Measurements from ENCODE around the gene FOXP2.

The FOXP2 gene

DNA sequence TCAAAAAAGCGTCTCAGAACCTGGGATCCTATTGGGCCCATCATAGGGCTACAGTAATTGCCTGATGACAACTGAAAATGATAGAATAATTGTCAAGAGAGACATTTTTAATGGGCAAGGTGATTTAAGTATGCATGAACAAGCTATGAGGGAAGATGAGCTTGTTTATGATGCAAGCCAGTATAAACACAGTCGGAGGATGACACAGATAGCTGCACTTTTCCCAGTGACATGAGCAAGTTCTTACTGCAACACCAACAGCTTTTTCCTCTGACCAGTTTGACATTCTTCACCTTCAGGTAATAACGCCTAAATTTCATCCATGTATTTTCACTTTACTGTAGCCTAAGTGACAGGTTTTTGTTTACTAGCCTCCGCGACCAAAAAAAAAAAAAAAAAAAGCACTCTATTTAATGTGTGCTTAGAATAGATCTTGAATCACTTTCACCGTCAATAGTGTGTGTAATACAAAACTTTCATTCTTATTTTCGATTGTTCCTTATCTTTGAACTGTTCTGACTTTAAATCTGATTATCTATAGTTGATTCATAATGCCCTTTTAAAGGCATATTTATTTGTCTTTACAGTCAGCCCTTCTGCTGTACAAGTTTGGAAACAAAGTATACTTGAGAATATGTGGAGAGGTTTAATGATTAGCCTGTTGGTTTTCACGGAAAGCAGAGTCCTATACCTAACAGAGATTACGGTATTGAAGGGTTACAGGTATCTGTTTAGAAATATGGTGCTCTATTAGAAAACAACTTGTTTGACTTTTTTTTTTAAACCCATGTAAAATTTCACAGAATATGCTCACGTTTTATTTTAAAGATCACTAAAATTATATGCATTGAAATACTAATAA, 1.7 kb downstream of the FOXP2 start:
- no peak for TF ChIP-seq GATA3 (IDR thresholded peaks at IDR 0.05; ENCODE audit: low read depth, low read length)
- TF ChIP-seq GATA2 (IDR thresholded peaks at IDR 0.05; ENCODE audit: low read depth, low read length): no peak

DNA sequence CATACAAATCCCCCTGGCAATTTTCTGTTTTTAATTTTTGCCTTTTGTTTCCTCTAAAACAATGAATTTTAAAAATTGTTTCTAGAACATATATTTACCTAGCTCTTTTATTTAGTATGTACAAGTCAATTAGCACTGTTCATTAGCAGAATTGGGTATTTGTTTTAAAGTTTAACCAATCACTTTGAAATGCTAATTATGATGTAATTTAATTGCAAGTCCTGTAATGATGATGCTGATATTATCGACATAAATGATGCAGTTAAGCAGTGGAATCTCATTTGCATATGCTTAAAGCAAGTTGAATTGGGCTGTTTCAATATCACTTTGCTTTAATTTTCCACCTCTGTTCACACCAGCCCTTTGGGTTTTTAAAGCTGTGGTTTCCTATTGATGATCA, 2.7 kb downstream of the FOXP2 start:
- TF ChIP-seq GATA2 (IDR thresholded peaks at IDR 0.05; ENCODE audit: low read depth, low read length): no peak

- no peak for TF ChIP-seq GATA2 (IDR thresholded peaks at IDR 0.05; ENCODE audit: low read depth, low read length)
- TF ChIP-seq GATA3 (IDR thresholded peaks at IDR 0.05; ENCODE audit: low read depth, low read length): no peak
Measured at GRCh38 chr7:114418117-114418516, 3.5 kb downstream of the FOXP2 start.

DNA sequence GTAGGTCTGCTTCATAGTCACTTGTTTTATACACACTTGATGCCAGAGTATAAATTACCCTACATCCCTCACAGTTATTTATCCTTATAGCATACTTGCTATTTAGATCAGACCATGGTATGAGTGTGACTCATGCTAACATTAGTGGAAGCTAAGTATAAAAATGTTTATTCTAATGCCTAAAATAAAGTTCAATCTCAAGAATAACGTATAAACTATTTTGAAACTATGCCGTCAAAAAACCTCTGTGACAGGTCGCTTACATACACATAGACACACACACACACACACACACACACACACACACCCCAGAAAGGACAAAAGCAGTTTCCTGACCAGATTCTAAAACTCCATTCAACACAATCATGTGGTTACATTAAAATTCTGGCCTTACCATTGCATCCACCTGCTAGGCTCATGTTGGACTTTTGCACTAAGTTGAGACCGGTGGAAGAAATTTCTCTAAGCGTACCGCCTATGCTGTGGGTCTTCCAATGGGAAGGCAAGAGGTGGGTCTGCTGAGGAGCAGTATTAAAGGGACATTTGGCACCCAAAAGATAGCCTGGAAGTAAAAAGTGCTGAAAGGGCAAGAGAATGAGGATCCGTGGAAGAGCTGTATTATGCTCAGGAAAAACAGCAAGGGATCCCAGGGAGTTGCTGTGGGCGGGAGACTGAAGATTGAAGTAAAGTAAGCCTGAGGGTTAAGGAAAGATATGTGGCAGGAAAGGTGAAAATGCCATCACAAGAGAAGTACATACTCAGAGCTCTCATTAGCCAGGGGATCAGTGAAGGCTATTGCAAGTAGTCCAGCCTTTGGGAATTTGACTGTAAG, 5.0 kb downstream of the FOXP2 start:
- no peak for TF ChIP-seq GATA2 (IDR thresholded peaks at IDR 0.05; ENCODE audit: low read depth, low read length)
- no peak for TF ChIP-seq GATA3 (IDR thresholded peaks at IDR 0.05; ENCODE audit: low read depth, low read length)

DNA sequence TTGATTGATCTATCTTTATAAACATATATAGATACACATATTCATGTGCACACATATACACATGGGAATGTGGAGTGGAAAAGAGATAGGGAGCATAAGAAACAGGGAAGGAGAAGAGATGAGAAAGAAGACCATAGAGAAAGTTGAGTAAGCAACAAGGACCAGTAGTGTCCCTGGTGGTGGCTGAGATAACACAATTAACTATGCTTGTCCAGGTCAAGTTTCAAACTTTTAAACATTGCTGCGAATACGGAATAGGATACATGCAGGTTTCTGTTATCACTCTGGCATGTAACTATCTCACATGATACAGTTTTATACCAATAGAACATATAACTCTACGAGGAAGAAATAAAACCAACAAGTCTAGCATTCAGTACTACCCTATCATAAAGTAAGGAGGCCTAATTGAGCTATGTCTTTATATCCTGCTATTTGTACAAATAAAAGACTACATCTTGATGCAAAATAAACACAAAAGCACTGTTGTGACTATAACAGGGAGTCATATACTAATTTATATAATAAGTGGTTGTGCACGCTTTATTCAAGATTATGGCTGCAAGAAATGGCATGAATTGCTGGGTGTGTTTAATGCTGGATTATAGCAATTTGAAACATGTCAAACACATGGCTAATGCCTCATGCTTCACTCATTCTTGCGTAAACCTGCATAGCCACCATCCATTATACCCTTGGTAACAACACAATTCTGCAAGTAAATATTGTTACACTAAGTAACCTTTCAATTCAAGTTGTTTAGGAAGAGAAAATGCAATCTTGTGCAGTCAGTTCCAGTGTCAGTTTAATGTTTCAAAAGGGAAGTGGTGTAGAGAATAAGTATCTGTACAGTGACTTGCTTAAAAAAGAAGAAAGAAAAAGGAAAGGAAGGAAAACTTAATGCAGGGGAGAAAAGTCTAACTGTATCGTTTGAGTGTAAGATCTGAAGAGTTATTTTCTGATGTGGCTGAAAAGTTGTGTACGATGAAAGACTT, 8.2 kb downstream of the FOXP2 start:
- no peak for TF ChIP-seq GATA2 (IDR thresholded peaks at IDR 0.05; ENCODE audit: low read depth, low read length)
- TF ChIP-seq GATA3 (IDR thresholded peaks at IDR 0.05; ENCODE audit: low read depth, low read length): no peak

- TF ChIP-seq GATA3 (IDR thresholded peaks at IDR 0.05; ENCODE audit: low read depth, low read length) (no peak), GATA2 (IDR thresholded peaks at IDR 0.05; ENCODE audit: low read depth, low read length) (no peak)
Measured at GRCh38 chr7:114426382-114426781, 11.8 kb downstream of the FOXP2 start.

GRCh38 chr7:114426824-114427223, 12.2 kb downstream of the FOXP2 start:
- TF ChIP-seq GATA2 (IDR thresholded peaks at IDR 0.05; ENCODE audit: low read depth, low read length) (no peak), GATA3 (IDR thresholded peaks at IDR 0.05; ENCODE audit: low read depth, low read length) (no peak)

- TF ChIP-seq GATA2 (IDR thresholded peaks at IDR 0.05; ENCODE audit: low read depth, low read length) (no peak), GATA3 (IDR thresholded peaks at IDR 0.05; ENCODE audit: low read depth, low read length) (no peak)
Measured at GRCh38 chr7:114428211-114428610, 13.6 kb downstream of the FOXP2 start.

DNA sequence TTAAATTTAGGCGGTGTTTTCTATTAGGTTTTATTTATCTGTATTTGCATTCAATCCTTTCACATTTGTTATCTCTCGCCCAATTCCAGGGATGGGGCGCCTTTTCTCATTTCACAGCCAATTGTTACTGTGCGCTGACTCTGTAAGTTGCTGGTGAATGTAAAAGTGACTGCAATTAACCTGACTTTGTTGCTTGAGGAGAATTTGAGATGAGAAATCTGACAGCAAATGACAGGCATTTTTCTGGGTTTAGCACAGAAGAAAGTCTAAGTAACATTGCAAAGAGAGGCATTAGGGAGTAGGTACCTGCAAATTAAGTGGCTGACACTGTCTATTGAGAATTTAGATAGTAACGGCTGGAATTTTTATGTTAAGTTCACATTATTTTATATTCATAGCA, 16.6 kb downstream of the FOXP2 start:
- TF ChIP-seq GATA2 (IDR thresholded peaks at IDR 0.05; ENCODE audit: low read depth, low read length) (no peak), GATA3 (IDR thresholded peaks at IDR 0.05; ENCODE audit: low read depth, low read length) (no peak)

DNA sequence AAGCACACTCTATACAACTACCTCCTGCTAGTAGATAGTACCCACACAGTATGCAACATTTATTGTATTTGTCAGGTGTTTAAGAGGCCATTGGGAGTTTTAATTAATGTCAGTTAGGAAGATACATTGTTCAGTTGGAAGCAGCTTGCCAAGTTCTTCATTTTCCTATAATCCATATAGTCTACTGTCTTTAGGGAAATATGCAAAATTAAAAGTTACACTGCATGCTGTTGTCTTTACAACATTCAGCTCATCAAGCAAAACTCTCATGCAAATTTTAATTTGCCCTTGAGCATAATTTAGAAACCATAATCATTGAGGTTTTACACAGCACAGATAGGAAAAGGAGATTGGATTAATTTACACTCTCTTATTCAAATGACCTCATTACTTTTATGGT, 17.4 kb downstream of the FOXP2 start:
- TF ChIP-seq GATA3 (IDR thresholded peaks at IDR 0.05; ENCODE audit: low read depth, low read length): no peak
- no peak for TF ChIP-seq GATA2 (IDR thresholded peaks at IDR 0.05; ENCODE audit: low read depth, low read length)

GRCh38 chr7:114432703-114433102, 18.1 kb downstream of the FOXP2 start:
- TF ChIP-seq GATA2 (IDR thresholded peaks at IDR 0.05; ENCODE audit: low read depth, low read length) (no peak), GATA3 (IDR thresholded peaks at IDR 0.05; ENCODE audit: low read depth, low read length) (no peak)

GRCh38 chr7:114439581-114439980, 25.0 kb downstream of the FOXP2 start:
- TF ChIP-seq GATA2 (IDR thresholded peaks at IDR 0.05; ENCODE audit: low read depth, low read length): no peak
- no peak for TF ChIP-seq GATA3 (IDR thresholded peaks at IDR 0.05; ENCODE audit: low read depth, low read length)

- no peak for TF ChIP-seq GATA3 (IDR thresholded peaks at IDR 0.05; ENCODE audit: low read depth, low read length)
- no peak for TF ChIP-seq GATA2 (IDR thresholded peaks at IDR 0.05; ENCODE audit: low read depth, low read length)
Measured at GRCh38 chr7:114444196-114444595, 29.6 kb downstream of the FOXP2 start.

DNA sequence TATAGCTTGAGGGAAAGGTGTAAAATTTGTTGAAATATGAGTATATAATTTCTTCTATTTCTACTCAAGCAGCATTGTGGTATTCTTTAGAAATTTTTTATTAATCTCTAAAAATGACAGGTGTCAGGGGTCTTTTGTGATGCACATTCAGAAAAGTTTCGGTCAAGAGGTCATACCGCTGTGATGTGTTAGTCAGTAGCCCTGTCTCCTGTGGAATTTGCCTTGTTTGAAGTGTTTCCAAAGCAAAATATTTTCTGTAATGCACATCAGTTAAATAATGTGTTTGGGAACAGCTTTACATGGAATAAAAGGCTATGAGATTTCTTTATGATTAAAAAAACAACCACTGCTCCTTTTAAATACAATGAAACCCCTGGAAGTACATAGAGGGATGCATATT, 35.8 kb downstream of the FOXP2 start:
- TF ChIP-seq GATA2 (IDR thresholded peaks at IDR 0.05; ENCODE audit: low read depth, low read length): no peak
- no peak for TF ChIP-seq GATA3 (IDR thresholded peaks at IDR 0.05; ENCODE audit: low read depth, low read length)

Measured in SH-SY5Y (cell line).